ENCODE data around the gene THAP5. TPM values are rescaled to one million over a fixed set of nuclear protein-coding genes. Genes with fewer than 3 reads are reported as not detected.

THAP5 gene
- polyA plus RNA-seq, 1 donor: 19.5 TPM

- no peak for DNase-seq (ENCODE audit: low read depth)
Measured at GRCh38 chr7:108533712-108534111, 35.8 kb downstream of the THAP5 start.

GRCh38 chr7:108529341-108529740, 40.2 kb downstream of the THAP5 start:
- DNase-seq (ENCODE audit: low read depth): no peak

GRCh38 chr7:108528183-108528712, 41.3 kb downstream of the THAP5 start:
- DNase-seq (ENCODE audit: low read depth): no peak

- no peak for DNase-seq (ENCODE audit: low read depth)
Measured at GRCh38 chr7:108526768-108527017, 42.8 kb downstream of the THAP5 start.

- peak; percentile 96 for DNase-seq (ENCODE audit: low read depth)
Measured at GRCh38 chr7:108525985-108526767, 43.3 kb downstream of the THAP5 start, which contains the start of gene PNPLA8. PNPLA8 (minus strand) TSS chr7:108526135; CDS start chr7:108515491, 10,644 bp downstream.

- no peak for DNase-seq (ENCODE audit: low read depth)
Measured at GRCh38 chr7:108525327-108525984, 44.0 kb downstream of the THAP5 start.

- DNase-seq (ENCODE audit: low read depth): no peak
Measured at GRCh38 chr7:108522780-108523179, 46.7 kb downstream of the THAP5 start.

GRCh38 chr7:108517951-108518350, 51.6 kb downstream of the THAP5 start:
- DNase-seq (ENCODE audit: low read depth): no peak

GRCh38 chr7:108515630-108516029, 53.9 kb downstream of the THAP5 start:
- no peak for DNase-seq (ENCODE audit: low read depth)

GRCh38 chr7:108515013-108515412, 54.5 kb downstream of the THAP5 start:
- DNase-seq (ENCODE audit: low read depth): no peak

Other genes starting within 250 kb of the THAP5 start
- 34.9 TPM for gene NRCAM, start 113.3 kb downstream of the THAP5 start, polyA plus RNA-seq (ENCODE audit: insufficient read length)
- gene PNPLA8, start 43.6 kb downstream of the THAP5 start, polyA plus RNA-seq (ENCODE audit: insufficient read length): 24.8 TPM
- 15.7 TPM for gene DNAJB9, start 168 bp upstream of the THAP5 start, polyA plus RNA-seq (ENCODE audit: insufficient read length)